ENCODE data around the gene CD2BP2. TPM values are rescaled to one million over a fixed set of nuclear protein-coding genes. Genes with fewer than 3 reads are reported as not detected.

The CD2BP2 gene
- total and polyA plus RNA-seq, 9 of the 15 experiments (the other 6 are each of a cell fraction or from before 2014, with no cell fraction given) = 3.9 to 51.1 (median 32.8) TPM

- no peak for TF ChIP-seq CHD7 (IDR thresholded peaks at IDR 0.05; ENCODE audit: low read depth, low read length)
- peak; percentile 58; the same call in 1 of the 2 replicates for TF ChIP-seq GABPB1 (CRISPR knock-in tag; IDR thresholded peaks at IDR 0.05)
- TF ChIP-seq SIN3B (IDR thresholded peaks at IDR 0.05; ENCODE audit: low read depth) = peak; percentile 74; the same call in 1 of the 2 replicates
- TF ChIP-seq TAF9B (IDR thresholded peaks at IDR 0.05; ENCODE audit: partially characterized antibody) = no peak
- TF ChIP-seq EP400 (IDR thresholded peaks at IDR 0.05) = peak; percentile 56; the same call in 1 of the 2 replicates
- no peak for TF ChIP-seq ZNF644 (tag; IDR thresholded peaks at IDR 0.05; ENCODE audit: low read depth)
- TF ChIP-seq TCF3 (CRISPR knock-in tag; IDR thresholded peaks at IDR 0.05) = peak; percentile 16; the same call in 1 of the 2 replicates
- TF ChIP-seq SP1 (CRISPR knock-in tag; IDR thresholded peaks at IDR 0.05) = no peak; the same call in 1 of the 2 replicates
- peak; percentile 90 for TF ChIP-seq SMAD4 (CRISPR knock-in tag; conservative IDR thresholded peaks at IDR 0.05)
- TF ChIP-seq RBBP5 (IDR thresholded peaks at IDR 0.05; ENCODE audit: borderline replicate concordance, insufficient read depth, low read length, poor library complexity, severe bottlenecking) = peak; percentile 55
- TF ChIP-seq ZNF224 (CRISPR knock-in tag; IDR thresholded peaks at IDR 0.05) = no peak
- no peak for TF ChIP-seq PBX2 (CRISPR knock-in tag; IDR thresholded peaks at IDR 0.05; ENCODE audit: low read depth)
- TF ChIP-seq PBX2 (tag; conservative IDR thresholded peaks at IDR 0.05; ENCODE audit: low read depth) = no peak
Measured at GRCh38 chr16:30395155-30395991, 40.3 kb upstream of the CD2BP2 start, which contains the start of gene ZNF48 (continued).
